HCT116 (cell line): Measurements from ENCODE around the gene HOXA2.

Experiments used
- CTCF ChIP-seq, 3 experiments: fragments of 200-600 bp in 1 of 3; sonication (generic) in 1 of 3; IDR thresholded peaks in 2 of 3; conservative IDR thresholded peaks in 1 of 3; 2 replicates each; pipeline ENCODE4 v1.5.1; 2012 to 2017; ENCODE audit warnings: low read depth in 2 of 3, low read length in 2 of 3, antibody characterized with exemption in 1 of 3, borderline replicate concordance in 1 of 3, control low read depth in 1 of 3, mild to moderate bottlenecking in 1 of 3, mixed read lengths in 1 of 3, mixed run types in 1 of 3, moderate library complexity in 1 of 3; ENCODE audit not compliant: insufficient read depth in 1 of 3
- EZH2 ChIP-seq: fragments of 200-600 bp; sonication (generic); IDR thresholded peaks from 2 replicates; pipeline ENCODE4 v1.6.1; 2017; ENCODE audit warnings: antibody characterized with exemption, mixed run types
- MAX ChIP-seq: IDR thresholded peaks from 2 replicates; pipeline ENCODE4 v1.6.1; 2012
- POLR2AphosphoS5 ChIP-seq: IDR thresholded peaks from 2 replicates; pipeline ENCODE4 v1.6.1; 2011; ENCODE audit warnings: mild to moderate bottlenecking, low read depth, low read length, moderate library complexity
- RAD21 ChIP-seq: IDR thresholded peaks from 2 replicates; pipeline ENCODE4 v1.6.1; 2012; ENCODE audit warnings: low read depth, mild to moderate bottlenecking
- SP1 ChIP-seq: IDR thresholded peaks from 2 replicates; pipeline ENCODE4 v1.6.1; 2012; ENCODE audit warnings: low read depth
- SRF ChIP-seq: IDR thresholded peaks from 2 replicates; pipeline ENCODE4 v1.6.1; 2012; ENCODE audit warnings: low read depth

GRCh38 chr7:27106901-27107240, 4.4 kb upstream of the HOXA2 start:
- no peak for TF ChIP-seq CTCF (IDR thresholded peaks at IDR 0.05 in 2 of 3, conservative IDR thresholded peaks at IDR 0.05 in 1 of 3; ENCODE audit: borderline replicate concordance in 1 of 3, insufficient read depth in 1 of 3, low read depth in 2 of 3, low read length in 2 of 3)
- TF ChIP-seq MAX = no peak
- no peak for TF ChIP-seq RAD21
- no peak for TF ChIP-seq EZH2
- no peak for TF ChIP-seq SRF
- TF ChIP-seq POLR2AphosphoS5 = no peak
- no peak for TF ChIP-seq SP1
